ENCODE results near the gene MRPL55. TPM values are rescaled to one million over a fixed set of nuclear protein-coding genes. Genes with fewer than 3 reads are reported as not detected.

Gene MRPL55
- total and polyA plus RNA-seq, 2 of the 4 experiments (the other 2 are of a cell fraction) = 48.9 to 95.4 TPM

DNA sequence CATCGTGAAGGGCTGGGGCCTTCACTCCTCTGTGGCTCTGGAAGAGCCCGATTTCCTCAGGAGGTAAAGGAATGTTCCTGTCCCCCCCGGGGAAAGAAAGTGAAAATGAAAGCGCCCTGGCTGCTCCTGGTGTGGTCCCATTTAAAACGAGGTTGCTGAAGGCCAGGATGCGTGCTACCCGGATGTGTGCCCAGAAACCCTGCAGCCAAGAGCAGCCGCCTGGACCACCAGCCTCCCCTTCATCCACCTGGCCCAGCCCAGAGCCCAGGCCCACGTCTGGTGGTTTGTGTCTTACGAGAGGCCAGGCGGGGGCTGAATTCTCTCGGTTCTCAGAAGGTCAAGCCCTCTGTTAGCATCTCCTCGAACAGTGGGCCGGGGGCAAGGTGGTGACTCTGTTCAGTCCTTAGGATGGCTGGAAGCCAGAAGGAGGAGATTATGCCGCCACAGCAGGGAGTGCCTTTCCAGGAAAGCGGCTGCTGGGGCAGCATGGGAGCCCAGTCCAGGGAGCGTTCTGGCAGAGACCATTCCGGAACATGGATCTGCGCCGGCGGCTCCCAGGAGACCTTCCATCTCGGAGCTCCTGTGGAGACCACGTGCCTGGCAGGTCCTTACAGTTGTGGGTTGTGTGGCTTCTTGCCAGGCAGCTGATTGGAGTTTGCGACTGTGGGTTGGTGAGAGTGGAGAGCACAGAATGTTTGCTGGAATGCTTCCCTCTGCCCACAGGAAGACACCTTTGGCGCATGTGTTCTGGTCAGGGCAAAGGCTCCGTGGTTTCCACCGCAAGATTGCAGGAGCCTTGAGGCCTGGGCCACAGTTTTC lies 32.3 kb upstream of the MRPL55 start (continued):
- TF ChIP-seq RCOR1 (IDR thresholded peaks at IDR 0.05; ENCODE audit: insufficient replicate concordance, low read length) (no peak), RAD21 (IDR thresholded peaks at IDR 0.05; ENCODE audit: low read length) (no peak)

DNA sequence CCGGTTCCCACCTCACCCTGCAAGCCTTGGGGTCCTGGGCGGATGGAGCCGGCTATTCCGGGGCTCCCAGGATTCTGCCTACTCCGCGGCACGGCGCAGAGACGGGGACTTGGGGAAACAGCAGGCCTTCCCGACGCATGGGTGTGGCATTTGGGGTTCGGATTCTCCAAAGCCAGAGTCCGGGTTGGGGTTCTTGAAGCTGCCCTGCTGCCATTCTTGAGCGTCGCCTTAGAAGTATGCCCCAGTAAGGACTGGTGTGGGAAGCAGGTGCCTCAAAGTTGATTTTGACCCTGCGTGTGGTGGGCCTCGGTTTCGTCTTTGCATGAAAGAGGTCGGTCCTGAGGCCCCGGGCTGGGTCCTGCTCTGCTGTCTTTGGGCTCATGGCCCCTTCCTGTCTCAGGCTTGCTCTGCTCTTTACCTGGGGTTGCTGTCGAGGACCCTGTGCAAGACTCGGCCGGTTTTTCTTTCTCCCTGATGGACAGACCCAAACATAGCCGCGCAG lies 31.7 kb upstream of the MRPL55 start:
- Histone ChIP-seq H3K14ac (replicated peaks; ENCODE audit: low read depth, low read length) (peak overlapping the region; percentile 94), H3K4me2 (ENCODE audit: low read depth, low read length) (peak overlapping the region; percentile 93), H3K36me3 (ENCODE audit: control insufficient read depth, insufficient read depth, low read length) (peaks cover 5% of the 10 kb centered on the region), H4K5ac (ENCODE audit: low read depth, low read length) (no peak overlapping the region; the same call in 1 of the 2 replicates), H3K79me1 (ENCODE audit: low read depth in 1 of 2, low read length in 2 of 2) (peaks cover 0 to 48% of the 10 kb centered on the region in 2 experiments; a peak in 2 of 4 replicates), H3K4ac (ENCODE audit: low read depth, low read length) (peak overlapping the region; percentile 91), H2AFZ (replicated peaks; ENCODE audit: low read length, poor library complexity) (peak overlapping the region; percentile 93), H3K56ac (ENCODE audit: extremely low read depth, insufficient read depth, low read length) (peak overlapping the region; percentile 80; the same call in 1 of the 2 replicates), H2AK9ac (replicated peaks; ENCODE audit: low read depth, low read length, poor library complexity) (peak overlapping the region; percentile 97), H4K20me1 (ENCODE audit: insufficient read depth, low read length) (peaks cover 52% of the 10 kb centered on the region), H3K23ac (ENCODE audit: low read depth, low read length) (peak overlapping the region; percentile 93), H2BK5ac (ENCODE audit: low read depth, low read length, poor library complexity, severe bottlenecking) (peak overlapping the region; percentile 79), H3K4me3 (ENCODE audit: insufficient read depth, low read depth, low read length) (peak overlapping the region; percentile 84), H3K9me1 (ENCODE audit: insufficient read depth, low read length) (peaks cover 24% of the 10 kb centered on the region), H3K27me3 (ENCODE audit: control insufficient read depth, insufficient read depth, low read length) (peaks cover 3% of the 10 kb centered on the region), H2BK120ac (ENCODE audit: low read depth, low read length) (no peak overlapping the region), H3K4me1 (ENCODE audit: control insufficient read depth, insufficient read depth, low read length) (peaks cover 19% of the 10 kb centered on the region), H3K27ac (ENCODE audit: insufficient read depth, low read length) (peak overlapping the region; percentile 87), H3K9ac (ENCODE audit: low read depth, low read length) (peak overlapping the region; percentile 91), H4K8ac (ENCODE audit: low read depth in 2 of 2, low read length in 2 of 2) (peak overlapping the region; percentile 77 to 96; a peak in 2 of 4 replicates), H2AK5ac (ENCODE audit: low read depth, low read length) (peak overlapping the region; percentile 74), H3K18ac (ENCODE audit: low read depth, low read length) (no peak overlapping the region), H2BK20ac (ENCODE audit: low read depth, low read length) (no peak overlapping the region), H4K91ac (ENCODE audit: insufficient read depth, low read depth, low read length) (peak overlapping the region; percentile 52), H2BK15ac (ENCODE audit: low read depth, low read length) (no peak overlapping the region), H3K9me3 (ENCODE audit: control insufficient read depth, insufficient read depth, low read length) (no peaks in the 10 kb centered on the region)
- ChIA-PET CTCF (no interaction called here), POLR2A (ENCODE audit: unreplicated experiment) (no interaction called here)
- in situ Hi-C loops (cut with MboI; ENCODE audit: low sequenced_read_pairs) = no loop called here
- BruUV-seq (replicated peaks) = no TSS peak
- ATAC-seq (ENCODE audit: low read depth) (no peak), DNase-seq (no peak)
- intact Hi-C loops (cut with micrococcal nuclease) = loop anchor here (1.0 to 5.0 kb wide), 2 partner anchors 10 to 38 kb away; partner anchors contain the start of gene C1orf35
- 12% methylated on average over 8 of the region's 25 CpGs; no CpG with 5 or more reads in 1 of the 2 experiments for WGBS, 2 experiments (ENCODE audit: extremely low coverage in 2 of 2, insufficient read length in 1 of 2)
- dilution Hi-C loops (cut with HindIII; ENCODE audit: low sequenced_read_pairs, unreplicated experiment) = no loop called here
- no peak for TF ChIP-seq FOS (IDR thresholded peaks at IDR 0.05; ENCODE audit: low read depth, low read length)
- TF ChIP-seq CEBPB (IDR thresholded peaks at IDR 0.05; ENCODE audit: low read depth, low read length) = no peak
- TF ChIP-seq MXI1 (IDR thresholded peaks at IDR 0.05; ENCODE audit: borderline replicate concordance, low read depth, low read length) = no peak
- no peak for TF ChIP-seq ELK1 (IDR thresholded peaks at IDR 0.05; ENCODE audit: borderline replicate concordance, low read depth, low read length)
- no peak for TF ChIP-seq CHD1 (IDR thresholded peaks at IDR 0.05; ENCODE audit: low read depth, low read length)
- no peak for TF ChIP-seq SMC3 (IDR thresholded peaks at IDR 0.05; ENCODE audit: low read depth, low read length)
- no peak for TF ChIP-seq BHLHE40 (IDR thresholded peaks at IDR 0.05; ENCODE audit: low read depth, low read length)
- TF ChIP-seq RFX5 (IDR thresholded peaks at IDR 0.05; ENCODE audit: low read depth, low read length) = no peak
- TF ChIP-seq POLR2A (IDR thresholded peaks at IDR 0.05; ENCODE audit: low read depth, low read length) = no peak
- no peak for TF ChIP-seq MAFK (IDR thresholded peaks at IDR 0.05; ENCODE audit: low read depth, low read length)
- no peak for TF ChIP-seq MAZ (IDR thresholded peaks at IDR 0.05; ENCODE audit: borderline replicate concordance, low read depth, low read length)
- no peak for TF ChIP-seq NFE2L2 (IDR thresholded peaks at IDR 0.05; ENCODE audit: low read depth, low read length)
